Sigmoid colon (tissue), 7 donors: ENCODE data around the gene ADK. TPM values are rescaled to one million over a fixed set of nuclear protein-coding genes. Genes with fewer than 3 reads are reported as not detected.
"Not testable (repeated sequence)": the region's sequence is repeated elsewhere in the genome, so short reads cannot be mapped to it uniquely, and the experiment has no call there.

ENCODE experiments used
- DNase-seq: peaks from one replicate; pipeline ENCODE4 v3.0.0-alpha.2; 2019
- H3K27ac ChIP-seq, 4 donors: fragments of 200-600 bp; sonication (generic); one replicate each; pipeline ENCODE4 v1.5.1; 2016 to 2019; ENCODE audit warnings: mild to moderate bottlenecking in 1 of 4
- H3K27me3 ChIP-seq, 3 donors: fragments of 200-600 bp; sonication (generic); one replicate each; pipeline ENCODE4 v1.5.1; 2019; ENCODE audit warnings: mild to moderate bottlenecking in 1 of 3
- H3K36me3 ChIP-seq, 4 donors: fragments of 200-600 bp; sonication (generic); one replicate each; pipeline ENCODE4 v1.5.1; 2016 to 2019
- H3K4me1 ChIP-seq, 4 donors: fragments of 200-600 bp; sonication (generic); one replicate each; pipeline ENCODE4 v1.5.1; 2017 to 2019
- H3K4me3 ChIP-seq, 4 donors: fragments of 200-600 bp; sonication (generic); one replicate each; pipeline ENCODE4 v1.5.1; 2017 to 2019; ENCODE audit warnings: mild to moderate bottlenecking in 2 of 4, moderate library complexity in 1 of 4
- H3K9me3 ChIP-seq, 4 donors: fragments of 200-600 bp in 3 of 4; sonication (generic) in 3 of 4; one replicate each; pipeline versions ENCODE4 v1.5.1 to v1.6.1; 2013 to 2019
- EP300 ChIP-seq, 4 donors: sonication (generic); formaldehyde crosslinking; IDR thresholded peaks; one replicate each; pipeline ENCODE4 v1.6.1; 2017; ENCODE audit warnings: antibody characterized with exemption in 4 of 4
- POLR2A ChIP-seq, 2 donors: fragments of 450-650 bp; IDR thresholded peaks; one replicate each; pipeline ENCODE4 v1.6.1; 2016; ENCODE audit warnings: antibody characterized with exemption in 2 of 2, mild to moderate bottlenecking in 2 of 2, moderate library complexity in 2 of 2
- POLR2AphosphoS5 ChIP-seq, 4 donors: sonication (generic); formaldehyde crosslinking; IDR thresholded peaks; one replicate each; pipeline ENCODE4 v1.6.1; 2017; ENCODE audit warnings: antibody characterized with exemption in 4 of 4
- WGBS, 2 donors: extraction: QIAGEN DNeasy Blood & Tissue Kit; methylation state at CpG; one replicate each; pipeline ENCODE4 v1.1.7; 2013; 5-methylcytosine and 5-hydroxymethylcytosine counted together
- intact Hi-C: fragments of 100-400 bp; cut with DNase I; formaldehyde crosslinking; loops from one replicate; pipeline ENCODE4 v1.15.1; 2023
- polyA plus RNA-seq, 3 donors: library from polyadenylated mRNA; stranded (reverse); fragments of 200-250 nt; gene quantifications; one replicate each; pipeline ENCODE4 v1.2.3, GENCODE V29; 2013
- total RNA-seq, 4 donors: library from RNA; depleted of rRNA; stranded (reverse); fragments of >200 nt; gene quantifications; one replicate each; pipeline ENCODE4 v1.1.0, GENCODE V29; 2016
- TF ChIP-seq, protein P1 (sequence below), 4 experiments: fragments of 450-650 bp in 3 of 4; fragments of 200-600 bp in 1 of 4; IDR thresholded peaks; one replicate each; pipeline ENCODE4 v1.5.1; 2016 to 2019; ENCODE audit warnings: antibody characterized with exemption in 4 of 4, mild to moderate bottlenecking in 3 of 4, moderate library complexity in 2 of 4
- donor health status: healthy with polysubstance abuse.
- donor health status: Bipolar disorder and iron deficiency.
- donor health status: healthy.

ADK gene
- total and polyA plus RNA-seq, 7 donors, result 15.2 to 31.3 (median 25.3) TPM

DNA sequence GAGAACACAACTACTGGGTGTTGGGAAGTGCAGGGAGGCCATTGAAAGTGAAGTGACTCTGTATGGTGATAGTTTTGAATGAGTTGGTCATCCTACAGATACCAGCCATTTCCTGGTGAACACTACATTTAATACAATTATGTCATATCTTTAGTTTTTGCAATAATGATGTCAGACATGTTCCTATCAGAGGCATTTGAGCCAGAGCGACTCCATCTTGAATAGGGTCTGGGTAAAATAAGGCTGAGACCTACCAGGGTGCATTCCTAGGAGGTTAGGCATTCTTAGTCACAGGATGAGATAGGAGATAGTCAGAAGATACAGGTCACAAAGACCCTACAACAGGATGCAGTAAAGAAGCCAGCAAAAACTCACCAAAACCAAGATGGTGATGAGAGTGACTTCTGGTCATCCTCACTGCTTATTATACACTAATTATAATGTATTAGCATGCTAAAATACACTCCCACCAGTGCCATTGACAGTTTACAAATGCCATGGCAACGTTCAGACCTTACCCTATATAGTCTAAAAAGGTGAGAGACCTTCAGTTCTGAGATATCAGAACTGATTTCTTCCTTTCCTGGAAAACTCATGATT, 28.2 kb downstream of the ADK start:
- no peak for TF ChIP-seq POLR2A (IDR thresholded peaks at IDR 0.05)
- TF ChIP-seq, protein P1, sequence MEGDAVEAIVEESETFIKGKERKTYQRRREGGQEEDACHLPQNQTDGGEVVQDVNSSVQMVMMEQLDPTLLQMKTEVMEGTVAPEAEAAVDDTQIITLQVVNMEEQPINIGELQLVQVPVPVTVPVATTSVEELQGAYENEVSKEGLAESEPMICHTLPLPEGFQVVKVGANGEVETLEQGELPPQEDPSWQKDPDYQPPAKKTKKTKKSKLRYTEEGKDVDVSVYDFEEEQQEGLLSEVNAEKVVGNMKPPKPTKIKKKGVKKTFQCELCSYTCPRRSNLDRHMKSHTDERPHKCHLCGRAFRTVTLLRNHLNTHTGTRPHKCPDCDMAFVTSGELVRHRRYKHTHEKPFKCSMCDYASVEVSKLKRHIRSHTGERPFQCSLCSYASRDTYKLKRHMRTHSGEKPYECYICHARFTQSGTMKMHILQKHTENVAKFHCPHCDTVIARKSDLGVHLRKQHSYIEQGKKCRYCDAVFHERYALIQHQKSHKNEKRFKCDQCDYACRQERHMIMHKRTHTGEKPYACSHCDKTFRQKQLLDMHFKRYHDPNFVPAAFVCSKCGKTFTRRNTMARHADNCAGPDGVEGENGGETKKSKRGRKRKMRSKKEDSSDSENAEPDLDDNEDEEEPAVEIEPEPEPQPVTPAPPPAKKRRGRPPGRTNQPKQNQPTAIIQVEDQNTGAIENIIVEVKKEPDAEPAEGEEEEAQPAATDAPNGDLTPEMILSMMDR (IDR thresholded peaks at IDR 0.05), result no peak
- no peak for TF ChIP-seq POLR2AphosphoS5 (IDR thresholded peaks at IDR 0.05)
- no peak for TF ChIP-seq EP300 (IDR thresholded peaks at IDR 0.05)
- DNase-seq, result no peak
- H3K4me3 ChIP-seq, result no peak overlapping the region
- intact Hi-C loops, result no loop called here
- H3K27me3 ChIP-seq, result no peaks in the 10 kb centered on the region
- H3K27ac ChIP-seq, result no peak overlapping the region
- 68 to 87% methylated on average over 2 of the region's 2 CpGs for WGBS, 2 donors
- H3K4me1 ChIP-seq, result peaks cover 0 to 14% (median 9%) of the 10 kb centered on the region in 4 donors
- H3K36me3 ChIP-seq, result no peaks in the 10 kb centered on the region
- H3K9me3 ChIP-seq, result no peaks in the 10 kb centered on the region

DNA sequence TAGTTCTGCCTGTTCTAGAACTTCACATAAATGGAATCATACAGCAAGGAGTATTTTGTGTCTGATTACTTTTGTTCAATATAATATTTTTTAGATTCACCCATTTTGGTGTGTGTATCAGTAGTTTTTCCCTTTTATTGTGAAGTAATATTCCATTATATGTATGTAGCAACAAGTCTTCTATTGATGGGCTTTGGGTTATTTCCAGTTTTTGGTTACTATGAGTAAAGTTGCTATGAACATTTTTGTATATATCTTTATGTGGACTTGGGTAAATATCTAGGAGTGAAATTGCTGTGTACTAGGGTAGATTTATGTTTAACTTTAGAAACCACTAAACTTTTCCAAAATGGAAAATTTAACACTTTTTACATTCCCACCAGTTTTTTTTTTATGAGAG, 35.7 kb downstream of the ADK start:
- Histone ChIP-seq H3K9me3 (no peaks in the 10 kb centered on the region), H3K27me3 (no peaks in the 10 kb centered on the region), H3K36me3 (no peaks in the 10 kb centered on the region), H3K4me1 (peaks cover 0 to 18% (median 14%) of the 10 kb centered on the region in 4 donors), H3K4me3 (no peak overlapping the region), H3K27ac (no peak overlapping the region)
- no peak for TF ChIP-seq POLR2A (IDR thresholded peaks at IDR 0.05)
- no peak for TF ChIP-seq POLR2AphosphoS5 (IDR thresholded peaks at IDR 0.05)
- TF ChIP-seq, protein P1 (IDR thresholded peaks at IDR 0.05), result no peak
- TF ChIP-seq EP300 (IDR thresholded peaks at IDR 0.05), result no peak
- DNase-seq, result no peak
- intact Hi-C loops, result no loop called here

DNA sequence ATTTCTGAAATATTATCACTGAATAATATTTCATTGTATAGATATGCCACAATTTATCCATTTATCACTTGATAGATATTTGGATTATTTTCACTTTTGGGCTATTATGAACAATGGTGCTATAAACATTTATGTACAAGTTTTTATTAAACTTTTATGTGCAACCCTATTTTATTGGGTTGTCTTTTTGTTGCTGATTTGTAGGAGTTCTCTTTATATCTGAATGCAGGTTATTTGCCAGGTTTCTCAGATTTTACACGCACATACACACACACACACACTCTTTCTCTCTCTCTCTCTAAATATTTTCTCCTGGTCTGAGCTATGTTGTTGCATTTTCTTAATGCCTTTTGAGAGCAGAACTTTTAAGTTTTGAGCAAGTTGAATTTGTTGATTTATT, 36.2 kb downstream of the ADK start:
- Histone ChIP-seq H3K27ac (no peak overlapping the region), H3K27me3 (no peaks in the 10 kb centered on the region), H3K4me1 (peaks cover 0 to 18% (median 14%) of the 10 kb centered on the region in 4 donors), H3K4me3 (no peak overlapping the region), H3K9me3 (no peaks in the 10 kb centered on the region), H3K36me3 (no peaks in the 10 kb centered on the region)
- WGBS, 2 donors, result 74 to 95% methylated on average over 1 of the region's 1 CpG
- intact Hi-C loops, result no loop called here
- DNase-seq, result no peak
- TF ChIP-seq, protein P1 (IDR thresholded peaks at IDR 0.05), result no peak
- TF ChIP-seq POLR2AphosphoS5 (IDR thresholded peaks at IDR 0.05) (no peak), POLR2A (IDR thresholded peaks at IDR 0.05) (no peak), EP300 (IDR thresholded peaks at IDR 0.05) (no peak)

DNA sequence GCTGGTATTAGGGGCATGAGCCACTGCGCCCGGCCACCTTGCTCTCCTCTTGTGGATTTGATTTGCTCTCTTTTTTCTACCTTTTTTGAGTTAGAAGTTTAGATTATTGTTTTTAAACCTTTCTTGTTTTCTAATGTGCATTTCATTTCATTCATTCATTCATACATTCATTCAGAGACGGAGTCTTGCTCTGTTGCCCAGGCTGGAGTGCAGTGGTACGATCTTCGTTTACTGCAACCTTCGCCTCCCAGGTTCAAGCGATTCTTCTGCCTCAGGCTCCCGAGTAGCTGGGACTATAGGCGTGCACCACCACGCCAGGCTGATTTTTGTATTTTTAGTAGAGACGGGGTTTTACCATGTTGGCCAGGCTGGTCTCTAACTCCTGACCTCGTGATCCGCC, 37.6 kb downstream of the ADK start:
- H3K36me3 ChIP-seq, H3K4me3 ChIP-seq, DNase-seq, intact Hi-C loops, H3K9me3 ChIP-seq, H3K27ac ChIP-seq, H3K27me3 ChIP-seq: not testable (repeated sequence)
- peaks cover 0 to 18% (median 14%) of the 10 kb centered on the region in 4 donors for H3K4me1 ChIP-seq
- WGBS, 2 donors, result 97 to 98% methylated on average over 13 of the region's 13 CpGs

DNA sequence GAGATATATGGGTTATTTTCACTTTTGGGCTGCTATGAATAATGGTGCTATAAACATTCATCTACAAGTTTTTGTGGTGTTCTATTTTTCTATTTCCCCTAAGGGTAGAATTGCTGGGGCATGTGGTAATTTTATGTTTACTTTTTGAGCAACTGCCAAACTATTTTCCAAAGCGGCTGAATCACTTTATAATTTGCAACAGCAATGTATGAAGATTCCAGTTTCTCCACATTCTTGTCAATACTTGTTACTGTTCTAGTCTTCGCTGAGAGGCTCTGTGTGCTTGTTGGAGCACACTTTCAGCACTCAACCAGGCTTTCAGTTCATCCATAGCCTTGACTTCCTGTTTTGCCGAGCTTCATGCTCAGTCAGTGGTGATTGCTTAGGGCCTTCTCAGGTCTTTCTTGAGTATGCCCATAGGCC, 39.0 kb downstream of the ADK start:
- no peak overlapping the region for H3K4me3 ChIP-seq

More for the DNA sequence above, 39.0 kb downstream of the ADK start:
- no peak for TF ChIP-seq POLR2A (IDR thresholded peaks at IDR 0.05)
- no peak for TF ChIP-seq POLR2AphosphoS5 (IDR thresholded peaks at IDR 0.05)
- TF ChIP-seq, protein P1 (IDR thresholded peaks at IDR 0.05), result no peak
- TF ChIP-seq EP300 (IDR thresholded peaks at IDR 0.05), result no peak
- no peaks in the 10 kb centered on the region for H3K27me3 ChIP-seq
- H3K4me1 ChIP-seq, result peaks cover 0 to 18% (median 14%) of the 10 kb centered on the region in 4 donors
- H3K36me3 ChIP-seq, result no peaks in the 10 kb centered on the region
- 4 to 7% methylated on average over 3 of the region's 3 CpGs for WGBS, 2 donors
- intact Hi-C loops, result no loop called here
- H3K27ac ChIP-seq, result peak overlapping the region; percentile 39 to 66 (median 60)
- DNase-seq, result no peak
- H3K9me3 ChIP-seq, result no peaks in the 10 kb centered on the region
